Fibroblast of lung (primary cell): Measurements from ENCODE around the gene UBQLN4.

Source experiments
- CTCF ChIP-seq, 2 donors: IDR thresholded peaks in 1 of 2; conservative IDR thresholded peaks in 1 of 2; 1 replicate in 1 of 2; 2 replicates in 1 of 2; pipeline ENCODE4 v1.5.1; 2011 to 2012; ENCODE audit warnings: low read length in 2 of 2, control low read depth in 1 of 2, inconsistent platforms in 1 of 2, low read depth in 1 of 2, mild to moderate bottlenecking in 1 of 2
- EZH2 ChIP-seq: IDR thresholded peaks from 2 replicates; pipeline ENCODE4 v1.5.1; 2012; ENCODE audit warnings: low read length, control low read depth, mild to moderate bottlenecking; ENCODE audit errors: missing control alignments

GRCh38 chr1:156081917-156082308, 28.3 kb upstream of the UBQLN4 start:
- TF ChIP-seq CTCF (conservative IDR thresholded peaks at IDR 0.05 in 1 of 2, IDR thresholded peaks at IDR 0.05 in 1 of 2; ENCODE audit: low read depth in 1 of 2, low read length in 2 of 2) (no peak), EZH2 (no peak)
